ENCODE results near the gene PMM1. TPM values are rescaled to one million over a fixed set of nuclear protein-coding genes. Genes with fewer than 3 reads are reported as not detected.

Gene PMM1
- total RNA-seq, 1 experiment from 2014 or later = 30.5 TPM

DNA sequence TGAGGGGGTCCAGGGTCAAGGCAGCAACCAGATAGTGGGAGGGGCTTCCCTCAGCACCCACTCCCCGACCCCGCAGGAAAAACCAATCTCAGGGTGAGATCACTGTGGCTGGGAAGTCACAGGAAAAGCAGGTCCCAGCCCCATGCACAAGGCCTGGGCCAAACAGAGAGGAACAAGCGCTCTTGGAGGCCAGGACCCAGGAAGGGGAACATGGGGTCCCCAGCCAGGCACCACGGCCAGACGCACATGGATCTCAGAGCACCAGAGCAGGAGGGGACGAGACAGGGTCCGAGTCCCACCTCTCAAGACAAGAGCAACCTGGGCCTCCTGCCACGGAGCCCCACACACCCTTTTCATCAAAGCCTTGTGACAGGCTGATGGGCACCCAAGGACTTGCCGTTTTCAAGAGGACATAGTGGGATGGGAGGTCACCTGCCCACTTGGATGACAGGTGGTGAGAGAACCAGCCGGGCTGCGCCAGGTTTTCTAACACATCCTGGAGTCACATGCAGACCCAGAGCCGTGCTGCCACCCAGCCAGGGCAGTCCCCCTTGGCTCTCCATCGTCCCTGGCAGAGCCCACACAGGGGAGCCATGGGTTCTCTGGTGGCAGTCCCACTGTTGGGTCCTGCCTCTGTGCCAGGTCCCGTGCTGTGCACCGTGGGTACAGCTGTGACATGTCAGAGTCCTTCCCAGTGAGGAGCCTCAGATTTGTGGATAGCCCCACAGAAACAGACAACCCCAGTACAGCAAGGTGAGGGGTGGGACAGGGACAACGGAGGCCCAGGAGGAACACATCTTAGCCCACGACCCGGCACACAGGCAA, 58.5 kb downstream of the PMM1 start:
- in situ Hi-C loops (cut with HindIII; ENCODE audit: low pct_unique_long_range_greater_than_20kb, low sequenced_read_pairs) (no loop called here), intact Hi-C loops (cut with micrococcal nuclease; ENCODE audit: unreplicated experiment) (no loop called here)
- H3K27me3 ChIP-seq (ENCODE audit: control insufficient read depth, insufficient read depth, low read length) = no peaks in the 10 kb centered on the region
- H3K27ac ChIP-seq (ENCODE audit: low read length) = no peak overlapping the region
- CTCF ChIA-PET = no interaction called here
- TF ChIP-seq, protein P1, sequence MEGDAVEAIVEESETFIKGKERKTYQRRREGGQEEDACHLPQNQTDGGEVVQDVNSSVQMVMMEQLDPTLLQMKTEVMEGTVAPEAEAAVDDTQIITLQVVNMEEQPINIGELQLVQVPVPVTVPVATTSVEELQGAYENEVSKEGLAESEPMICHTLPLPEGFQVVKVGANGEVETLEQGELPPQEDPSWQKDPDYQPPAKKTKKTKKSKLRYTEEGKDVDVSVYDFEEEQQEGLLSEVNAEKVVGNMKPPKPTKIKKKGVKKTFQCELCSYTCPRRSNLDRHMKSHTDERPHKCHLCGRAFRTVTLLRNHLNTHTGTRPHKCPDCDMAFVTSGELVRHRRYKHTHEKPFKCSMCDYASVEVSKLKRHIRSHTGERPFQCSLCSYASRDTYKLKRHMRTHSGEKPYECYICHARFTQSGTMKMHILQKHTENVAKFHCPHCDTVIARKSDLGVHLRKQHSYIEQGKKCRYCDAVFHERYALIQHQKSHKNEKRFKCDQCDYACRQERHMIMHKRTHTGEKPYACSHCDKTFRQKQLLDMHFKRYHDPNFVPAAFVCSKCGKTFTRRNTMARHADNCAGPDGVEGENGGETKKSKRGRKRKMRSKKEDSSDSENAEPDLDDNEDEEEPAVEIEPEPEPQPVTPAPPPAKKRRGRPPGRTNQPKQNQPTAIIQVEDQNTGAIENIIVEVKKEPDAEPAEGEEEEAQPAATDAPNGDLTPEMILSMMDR (IDR thresholded peaks at IDR 0.05) = no peak
- TF ChIP-seq TCF7L2 (IDR thresholded peaks at IDR 0.05; ENCODE audit: low read depth, low read length) (no peak), SIN3A (IDR thresholded peaks at IDR 0.05; ENCODE audit: borderline replicate concordance, insufficient read depth, low read depth, low read length) (no peak), POLR2AphosphoS5 (IDR thresholded peaks at IDR 0.05; ENCODE audit: low read depth, low read length) (no peak)
- TF ChIP-seq, protein P2, sequence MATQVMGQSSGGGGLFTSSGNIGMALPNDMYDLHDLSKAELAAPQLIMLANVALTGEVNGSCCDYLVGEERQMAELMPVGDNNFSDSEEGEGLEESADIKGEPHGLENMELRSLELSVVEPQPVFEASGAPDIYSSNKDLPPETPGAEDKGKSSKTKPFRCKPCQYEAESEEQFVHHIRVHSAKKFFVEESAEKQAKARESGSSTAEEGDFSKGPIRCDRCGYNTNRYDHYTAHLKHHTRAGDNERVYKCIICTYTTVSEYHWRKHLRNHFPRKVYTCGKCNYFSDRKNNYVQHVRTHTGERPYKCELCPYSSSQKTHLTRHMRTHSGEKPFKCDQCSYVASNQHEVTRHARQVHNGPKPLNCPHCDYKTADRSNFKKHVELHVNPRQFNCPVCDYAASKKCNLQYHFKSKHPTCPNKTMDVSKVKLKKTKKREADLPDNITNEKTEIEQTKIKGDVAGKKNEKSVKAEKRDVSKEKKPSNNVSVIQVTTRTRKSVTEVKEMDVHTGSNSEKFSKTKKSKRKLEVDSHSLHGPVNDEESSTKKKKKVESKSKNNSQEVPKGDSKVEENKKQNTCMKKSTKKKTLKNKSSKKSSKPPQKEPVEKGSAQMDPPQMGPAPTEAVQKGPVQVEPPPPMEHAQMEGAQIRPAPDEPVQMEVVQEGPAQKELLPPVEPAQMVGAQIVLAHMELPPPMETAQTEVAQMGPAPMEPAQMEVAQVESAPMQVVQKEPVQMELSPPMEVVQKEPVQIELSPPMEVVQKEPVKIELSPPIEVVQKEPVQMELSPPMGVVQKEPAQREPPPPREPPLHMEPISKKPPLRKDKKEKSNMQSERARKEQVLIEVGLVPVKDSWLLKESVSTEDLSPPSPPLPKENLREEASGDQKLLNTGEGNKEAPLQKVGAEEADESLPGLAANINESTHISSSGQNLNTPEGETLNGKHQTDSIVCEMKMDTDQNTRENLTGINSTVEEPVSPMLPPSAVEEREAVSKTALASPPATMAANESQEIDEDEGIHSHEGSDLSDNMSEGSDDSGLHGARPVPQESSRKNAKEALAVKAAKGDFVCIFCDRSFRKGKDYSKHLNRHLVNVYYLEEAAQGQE (IDR thresholded peaks at IDR 0.05; ENCODE audit: insufficient read depth in 1 of 2, low read depth in 2 of 2, low read length in 1 of 2) = no peak
- H3K4me3 ChIP-seq (ENCODE audit: low read depth in 2 of 2, low read length in 2 of 2) = no peak overlapping the region
- H3K36me3 ChIP-seq (ENCODE audit: control insufficient read depth, insufficient read depth, low read length) = no peaks in the 10 kb centered on the region; the same call in 1 of the 2 replicates
- no peak for ATAC-seq
- no TSS peak for BruUV-seq (replicated peaks)
- peaks cover 11% of the 10 kb centered on the region for H3K4me1 ChIP-seq (ENCODE audit: control insufficient read depth, insufficient read depth, low read length)
- POLR2A ChIA-PET = no interaction called here
- no peak for DNase-seq (ENCODE audit: low read depth, low spot score)
- no peaks in the 10 kb centered on the region for H3K9me3 ChIP-seq (ENCODE audit: control insufficient read depth, insufficient read depth, low read depth, low read length)

DNA sequence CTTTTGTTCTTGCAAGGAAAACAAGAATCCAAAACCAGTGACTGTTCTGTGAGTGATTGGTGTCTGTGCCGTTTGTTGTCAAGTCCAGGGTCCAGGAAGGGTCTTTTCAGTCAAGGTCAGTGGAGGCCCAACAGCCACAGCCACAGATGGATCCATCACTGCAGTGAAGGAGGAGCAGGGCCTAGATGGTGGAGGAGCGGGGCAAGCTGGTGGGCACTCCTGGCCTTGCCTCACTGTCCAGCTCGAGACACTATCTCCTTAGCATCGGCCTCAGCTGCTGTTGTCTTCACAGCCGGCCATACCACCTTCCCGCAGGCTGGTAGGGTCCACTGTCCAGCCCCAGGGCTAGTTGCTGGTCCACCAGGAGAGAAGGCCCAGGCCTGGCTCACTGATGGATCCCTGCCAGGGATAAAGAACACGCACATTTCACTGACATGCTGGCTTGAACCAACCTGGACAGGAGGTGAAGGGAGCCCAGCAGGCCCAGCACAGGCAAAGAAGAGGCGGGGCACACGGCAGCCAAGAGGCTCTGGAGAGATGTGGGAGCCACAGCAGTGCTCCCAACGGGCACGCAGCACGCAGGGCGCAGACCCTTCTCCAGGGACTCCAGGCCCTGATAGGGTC, 60.6 kb downstream of the PMM1 start:
- Histone ChIP-seq H3K36me3 (ENCODE audit: control insufficient read depth, insufficient read depth, low read length) (no peaks in the 10 kb centered on the region; the same call in 1 of the 2 replicates), H3K4me3 (ENCODE audit: low read depth in 2 of 2, low read length in 2 of 2) (no peak overlapping the region), H3K27ac (ENCODE audit: low read length) (no peak overlapping the region), H3K27me3 (ENCODE audit: control insufficient read depth, insufficient read depth, low read length) (no peaks in the 10 kb centered on the region), H3K4me1 (ENCODE audit: control insufficient read depth, insufficient read depth, low read length) (peaks cover 24% of the 10 kb centered on the region), H3K9me3 (ENCODE audit: control insufficient read depth, insufficient read depth, low read depth, low read length) (no peaks in the 10 kb centered on the region)
- POLR2A ChIA-PET = no interaction called here
- no TSS peak for BruUV-seq (replicated peaks)
- intact Hi-C loops (cut with micrococcal nuclease; ENCODE audit: unreplicated experiment) (no loop called here), in situ Hi-C loops (cut with HindIII; ENCODE audit: low pct_unique_long_range_greater_than_20kb, low sequenced_read_pairs) (no loop called here)
- no peak for DNase-seq (ENCODE audit: low read depth, low spot score)
- TF ChIP-seq, protein P2 (IDR thresholded peaks at IDR 0.05; ENCODE audit: insufficient read depth in 1 of 2, low read depth in 2 of 2, low read length in 1 of 2) = no peak
- TF ChIP-seq, protein P1 (IDR thresholded peaks at IDR 0.05) = no peak
- TF ChIP-seq TCF7L2 (IDR thresholded peaks at IDR 0.05; ENCODE audit: low read depth, low read length) (no peak), POLR2AphosphoS5 (IDR thresholded peaks at IDR 0.05; ENCODE audit: low read depth, low read length) (no peak), SIN3A (IDR thresholded peaks at IDR 0.05; ENCODE audit: borderline replicate concordance, insufficient read depth, low read depth, low read length) (no peak)
- CTCF ChIA-PET = no interaction called here
- ATAC-seq = no peak
